PC-3 (cell line): Measurements from ENCODE around the gene IPO4. TPM values are rescaled to one million over a fixed set of nuclear protein-coding genes. Genes with fewer than 3 reads are reported as not detected.

Experiments used
- ATAC-seq: fragments of 200-7000 bp; cut with Tn5 transposase; 2 replicates; pipeline ENCODE4 v1.9.1; 2020; ENCODE audit warnings: mild to moderate bottlenecking, moderate library complexity
- BruUV-seq: library from RNA; stranded (reverse); fragments of 400-500 nt; replicated peaks from 2 replicates; lab custom pipeline; 2021; lab: Mats Ljungman, UMichigan
- CTCF ChIA-PET: fragments of 300-600 bp; sonication (Branson Sonifier 250); formaldehyde crosslinking; loops from one replicate; lab custom pipeline; 2022; ENCODE audit warnings: antibody characterized with exemption; lab: Charles Lee
- POLR2A ChIA-PET: fragments of 300-600 bp; sonication (Branson Sonifier 250); formaldehyde crosslinking; loops from one replicate; lab custom pipeline; 2022; ENCODE audit warnings: antibody characterized with exemption; ENCODE audit not compliant: unreplicated experiment; lab: Charles Lee
- DNase-seq: peaks from one replicate; pipeline ENCODE4 v3.0.0-alpha.2; 2015
- H2AFZ ChIP-seq: fragments of 300-600 bp; sonication (generic); 2 replicates; pipeline ENCODE4 v1.6.0; 2016; ENCODE audit warnings: antibody characterized with exemption, low read length
- H3F3A ChIP-seq: fragments of 300-600 bp; sonication (generic); one replicate; pipeline ENCODE4 v1.6.0; 2017; ENCODE audit warnings: antibody characterized with exemption, low read length, control low read depth, mild to moderate bottlenecking; ENCODE audit not compliant: unreplicated experiment
- H3K27ac ChIP-seq: fragments of 300-600 bp; sonication (generic); 2 replicates; pipeline ENCODE4 v1.5.1; 2016; ENCODE audit warnings: mild to moderate bottlenecking, low read length
- H3K27me3 ChIP-seq: fragments of 300-600 bp; sonication (generic); 2 replicates; pipeline ENCODE4 v1.6.1; 2016; ENCODE audit warnings: low read length, mixed read lengths
- H3K36me3 ChIP-seq: fragments of 300-600 bp; sonication (generic); 2 replicates; pipeline ENCODE4 v1.6.1; 2016; ENCODE audit warnings: low read depth, mixed run types, low read length, mixed read lengths
- H3K4me1 ChIP-seq: fragments of 300-600 bp; sonication (generic); 2 replicates; pipeline ENCODE4 v1.5.1; 2016; ENCODE audit warnings: low read length; ENCODE audit not compliant: insufficient read depth
- H3K4me2 ChIP-seq: fragments of 300-600 bp; sonication (generic); 2 replicates; pipeline ENCODE4 v1.6.0; 2016; ENCODE audit warnings: low read length
- H3K4me3 ChIP-seq: fragments of 300-600 bp; sonication (generic); 2 replicates; pipeline ENCODE4 v1.5.1; 2016; ENCODE audit warnings: mild to moderate bottlenecking, low read length, mixed read lengths
- H3K79me2 ChIP-seq: fragments of 300-600 bp; sonication (generic); 2 replicates; pipeline ENCODE4 v1.6.1; 2017; ENCODE audit warnings: low read length, mixed read lengths
- H3K9ac ChIP-seq: fragments of 300-600 bp; sonication (generic); 2 replicates; pipeline ENCODE4 v1.6.0; 2016; ENCODE audit warnings: mild to moderate bottlenecking, low read length
- H3K9me2 ChIP-seq: fragments of 300-600 bp; sonication (generic); replicated peaks from 2 replicates; pipeline ENCODE4 v1.6.1; 2016; ENCODE audit warnings: mixed run types, low read length, mixed read lengths
- H3K9me3 ChIP-seq: fragments of 300-600 bp; sonication (generic); 2 replicates; pipeline ENCODE4 v1.6.1; 2016; ENCODE audit warnings: low read length, mixed read lengths
- H4K20me1 ChIP-seq: fragments of 300-600 bp; sonication (generic); 2 replicates; pipeline ENCODE4 v1.6.1; 2016; ENCODE audit warnings: low read length, mixed read lengths
- CTCF ChIP-seq: fragments of 300-600 bp; sonication (generic); conservative IDR thresholded peaks from 2 replicates; pipeline ENCODE4 v1.5.1; 2017; ENCODE audit warnings: antibody characterized with exemption, low read depth, mild to moderate bottlenecking, low read length
- EZH2 ChIP-seq: fragments of 300-600 bp; sonication (generic); IDR thresholded peaks from one replicate; pipeline ENCODE4 v1.6.1; 2017; ENCODE audit warnings: antibody characterized with exemption, mild to moderate bottlenecking, low read length; ENCODE audit not compliant: unreplicated experiment
- EZH2phosphoT487 ChIP-seq: fragments of 300-600 bp; sonication (generic); IDR thresholded peaks from 2 replicates; pipeline ENCODE4 v1.6.1; 2018; ENCODE audit warnings: mild to moderate bottlenecking, antibody characterized with exemption, low read length, borderline replicate concordance
- intact Hi-C: fragments of 100-400 bp; cut with micrococcal nuclease; formaldehyde crosslinking; loops from 2 replicates; pipeline ENCODE4 v1.9.0; 2023
- total RNA-seq: library from RNA; depleted of rRNA; stranded (reverse); fragments of >200 nt; gene quantifications from 2 replicates; pipeline ENCODE4 v1.2.3, GENCODE V29; 2014

Gene IPO4
- total RNA-seq, 1 experiment from 2014 or later = 211 TPM

- ATAC-seq (no peak), DNase-seq (no peak)
- Histone ChIP-seq H3K9me2 (no peaks in the 10 kb centered on the region), H3K79me2 (peaks cover 59% of the 10 kb centered on the region), H3K27ac (no peak overlapping the region), H3K9me3 (no peaks in the 10 kb centered on the region), H3K4me2 (no peak overlapping the region), H3K4me3 (no peak overlapping the region), H4K20me1 (no peaks in the 10 kb centered on the region), H2AFZ (no peak overlapping the region), H3K4me1 (peaks cover 26% of the 10 kb centered on the region), H3F3A (no peaks in the 10 kb centered on the region), H3K27me3 (no peaks in the 10 kb centered on the region), H3K9ac (no peak overlapping the region), H3K36me3 (peaks cover 11% of the 10 kb centered on the region; the same call in 1 of the 2 replicates)
- intact Hi-C loops = no loop called here
- ChIA-PET CTCF (no interaction called here), POLR2A (no interaction called here)
- BruUV-seq = no TSS peak
- TF ChIP-seq CTCF (no peak), EZH2 (no peak), EZH2phosphoT487 (no peak)
These were observed 45.1 kb downstream of the IPO4 start for GRCh38 chr14:24143511-24143910.

GRCh38 chr14:24141097-24141880 is 47.3 kb downstream of the IPO4 start, which contains the start of gene EMC9:
EMC9 (minus strand) TSS chr14:24141591; CDS start chr14:24141304, 287 bp downstream.
- H4K20me1 ChIP-seq = no peaks in the 10 kb centered on the region
- POLR2A ChIA-PET = interaction anchor here (0.5 to 1.3 kb wide), 5 partner anchors 20 to 820 kb away, joined by 3 to 7 read pairs (median 5); partner anchors contain the start of genes DCAF11, IRF9, NRL and PABPN1

More at GRCh38 chr14:24141097-24141880, 47.3 kb downstream of the IPO4 start, which contains the start of gene EMC9:
- Histone ChIP-seq H3K27me3 (no peaks in the 10 kb centered on the region), H3K9ac (peak within 1 kb of the TSS; percentile 75), H3K9me3 (no peaks in the 10 kb centered on the region), H3F3A (no peaks in the 10 kb centered on the region), H3K79me2 (peaks cover 58% of the 10 kb centered on the region), H3K4me3 (peak within 1 kb of the TSS; percentile 91), H3K27ac (peak within 1 kb of the TSS; percentile 33), H3K4me1 (peaks cover 30% of the 10 kb centered on the region), H3K4me2 (peak within 1 kb of the TSS; percentile 92), H3K36me3 (peaks cover 19% of the 10 kb centered on the region; the same call in 1 of the 2 replicates), H3K9me2 (no peaks in the 10 kb centered on the region), H2AFZ (peak within 1 kb of the TSS; percentile 73)
- CTCF ChIA-PET = interaction anchor here (1.2 kb wide), 1 partner anchor 33 kb away, joined by 4 read pairs; no protein-coding TSS in a partner anchor
- DNase-seq (peak; percentile 99), ATAC-seq (peak; percentile 85)
- intact Hi-C loops = loop anchor here (1.0 to 2.0 kb wide), 2 partner anchors 27 to 46 kb away; partner anchors contain the start of genes DCAF11, NRL and PCK2
- no peak for TF ChIP-seq EZH2
- no peak for TF ChIP-seq CTCF
- TF ChIP-seq EZH2phosphoT487 = no peak
- TSS peak; percentile 65 for BruUV-seq
